Fibroblast of mammary gland (primary cell): ENCODE data around the gene TRAIP.

ENCODE experiments used
- DNase-seq: peaks from one replicate; pipeline ENCODE4 v3.0.0-alpha.2; 2010; ENCODE audit warnings: low read depth
- H3K4me3 ChIP-seq: 2 replicates; pipeline ENCODE4 v1.5.1; 2011; ENCODE audit warnings: low read depth, mild to moderate bottlenecking, low read length, moderate library complexity; ENCODE audit not compliant: control insufficient read depth
- CTCF ChIP-seq: conservative IDR thresholded peaks from 2 replicates; pipeline ENCODE4 v1.5.1; 2011; ENCODE audit warnings: low read depth, low read length, inconsistent platforms; ENCODE audit not compliant: control insufficient read depth, insufficient read depth

TRAIP gene

GRCh38 chr3:49867400-49867799 is 11.0 kb upstream of the TRAIP start:
- no peak overlapping the region for H3K4me3 ChIP-seq
- TF ChIP-seq CTCF: no peak
- no peak for DNase-seq

DNA sequence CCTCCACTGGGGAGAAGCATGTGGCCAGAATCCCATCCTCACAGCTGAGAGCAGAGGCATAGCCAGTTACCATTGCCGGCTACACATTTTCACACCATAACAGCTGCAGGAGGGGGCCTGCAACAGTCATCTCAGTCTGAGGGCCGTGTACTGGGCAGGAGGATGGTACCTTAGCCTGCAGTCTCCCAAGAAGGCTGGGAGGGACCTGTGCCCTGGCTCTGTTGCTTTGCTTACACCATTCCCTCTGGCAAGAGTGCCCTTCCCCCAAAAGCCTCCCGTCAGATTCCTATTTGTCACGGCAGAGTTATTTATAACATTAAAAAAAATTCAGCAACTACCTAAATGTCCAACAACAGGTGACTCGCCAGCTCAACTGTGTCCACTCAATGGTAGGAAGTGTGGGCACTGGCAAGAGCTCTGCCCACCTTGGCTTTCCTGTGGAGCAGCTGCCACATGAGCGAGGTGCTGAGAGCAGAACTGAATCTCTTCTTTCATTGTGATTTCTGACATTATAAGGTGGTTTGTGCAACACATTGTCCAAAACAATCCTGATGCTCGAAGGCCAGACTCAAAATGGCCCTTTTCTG is 8.9 kb upstream of the TRAIP start:
- H3K4me3 ChIP-seq: no peak overlapping the region
- DNase-seq: no peak
- no peak for TF ChIP-seq CTCF

GRCh38 chr3:49864505-49864904 is 8.1 kb upstream of the TRAIP start:
- no peak overlapping the region for H3K4me3 ChIP-seq
- no peak for TF ChIP-seq CTCF
- DNase-seq: no peak

- no peak overlapping the region for H3K4me3 ChIP-seq
- DNase-seq: no peak
- TF ChIP-seq CTCF: no peak
Measured at GRCh38 chr3:49859576-49860305, 3.4 kb upstream of the TRAIP start.

GRCh38 chr3:49855662-49856061 is 702 bp downstream of the TRAIP start:
- DNase-seq: no peak
- no peak for TF ChIP-seq CTCF
- H3K4me3 ChIP-seq: peak overlapping the region; percentile 84

DNA sequence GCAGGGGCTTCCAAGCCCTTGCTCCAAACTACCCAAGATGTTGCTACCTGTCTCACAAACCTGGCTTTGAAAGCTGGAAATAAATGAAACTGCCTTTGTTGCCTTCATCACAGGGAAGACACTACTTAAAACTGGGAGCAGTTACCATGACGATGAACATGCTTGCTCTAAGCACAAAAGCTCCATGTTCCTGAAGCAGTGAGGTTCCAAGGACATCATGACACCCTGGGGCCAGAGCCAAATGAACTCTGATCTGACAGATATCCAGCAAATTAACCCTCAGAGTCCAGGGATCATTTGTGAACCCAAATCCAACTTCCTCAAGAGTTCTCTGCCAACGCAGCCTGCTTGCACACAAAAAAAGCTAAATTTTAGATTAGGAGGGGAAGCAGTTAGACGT is 10.7 kb downstream of the TRAIP start:
- H3K4me3 ChIP-seq: no peak overlapping the region
- TF ChIP-seq CTCF: no peak
- no peak for DNase-seq
